ENCODE results near the gene TICAM1.
"Not testable (repeated sequence)": the region's sequence is repeated elsewhere in the genome, so short reads cannot be mapped to it uniquely, and the experiment has no call there.

GRCh38 chr19:4856468-4856867 lies 25.0 kb upstream of the TICAM1 start:
- TF ChIP-seq CTCF, POLR2AphosphoS5, POLR2A, EP300 (IDR thresholded peaks at IDR 0.05): not testable (repeated sequence)

All from sigmoid colon (tissue), 4 donors.